ENCODE measurements around the gene TMEM120A.
"Not testable (repeated sequence)": the region's sequence is repeated elsewhere in the genome, so short reads cannot be mapped to it uniquely, and the experiment has no call there.

Gene TMEM120A

GRCh38 chr7:75994388-75995051 lies at the start of gene TMEM120A:
TSS of gene TMEM120A (minus strand) at chr7:75994595. CDS start at chr7:75994570, 25 bp downstream.
- peak; percentile 94 to 97 for DNase-seq (ENCODE audit: low read depth in 2 of 2)

- DNase-seq (ENCODE audit: low read depth in 2 of 2) = no peak
Measured at GRCh38 chr7:76040126-76040525, 45.7 kb upstream of the TMEM120A start.

- DNase-seq (ENCODE audit: low read depth in 2 of 2) = no peak
Measured at GRCh38 chr7:76037310-76037709, 42.9 kb upstream of the TMEM120A start.

- no peak for DNase-seq (ENCODE audit: low read depth in 2 of 2)
Measured at GRCh38 chr7:76031964-76032363, 37.6 kb upstream of the TMEM120A start.

- not testable (repeated sequence) for DNase-seq (ENCODE audit: low read depth in 2 of 2)
Measured at GRCh38 chr7:76029682-76030081, 35.3 kb upstream of the TMEM120A start.

GRCh38 chr7:76023002-76023401 lies 28.6 kb upstream of the TMEM120A start:
- no peak for DNase-seq (ENCODE audit: low read depth in 2 of 2)

GRCh38 chr7:76022026-76022780 lies 27.8 kb upstream of the TMEM120A start:
- DNase-seq (ENCODE audit: low read depth in 2 of 2) = no peak

- DNase-seq (ENCODE audit: low read depth in 2 of 2) = peak; percentile 53 to 66
Measured at GRCh38 chr7:76020031-76020714, 25.8 kb upstream of the TMEM120A start.

GRCh38 chr7:76018520-76018919 lies 24.1 kb upstream of the TMEM120A start:
- DNase-seq (ENCODE audit: low read depth in 2 of 2) = not testable (repeated sequence)

GRCh38 chr7:76016191-76016947 lies 22.0 kb upstream of the TMEM120A start:
- no peak for DNase-seq (ENCODE audit: low read depth in 2 of 2)

GRCh38 chr7:76011442-76011861 lies 17.1 kb upstream of the TMEM120A start:
- no peak for DNase-seq (ENCODE audit: low read depth in 2 of 2)

- no peak for DNase-seq (ENCODE audit: low read depth in 2 of 2)
Measured at GRCh38 chr7:76009672-76010600, 15.5 kb upstream of the TMEM120A start.

GRCh38 chr7:76008156-76008687 lies 13.8 kb upstream of the TMEM120A start:
- DNase-seq (ENCODE audit: low read depth in 2 of 2) = no peak

GRCh38 chr7:76005004-76005403 lies 10.6 kb upstream of the TMEM120A start:
- DNase-seq (ENCODE audit: low read depth in 2 of 2) = not testable (repeated sequence)

- DNase-seq (ENCODE audit: low read depth in 2 of 2) = no peak
Measured at GRCh38 chr7:76003351-76003750, 9.0 kb upstream of the TMEM120A start.

- no peak for DNase-seq (ENCODE audit: low read depth in 2 of 2)
Measured at GRCh38 chr7:76002822-76003221, 8.4 kb upstream of the TMEM120A start.

GRCh38 chr7:76002139-76002538 lies 7.7 kb upstream of the TMEM120A start:
- no peak for DNase-seq (ENCODE audit: low read depth in 2 of 2)

- DNase-seq (ENCODE audit: low read depth in 2 of 2) = no peak
Measured at GRCh38 chr7:76000566-76000965, 6.2 kb upstream of the TMEM120A start.

GRCh38 chr7:75998038-75998437 lies 3.6 kb upstream of the TMEM120A start:
- no peak for DNase-seq (ENCODE audit: low read depth in 2 of 2)

- no peak for DNase-seq (ENCODE audit: low read depth in 2 of 2)
Measured at GRCh38 chr7:75996476-75996875, 2.1 kb upstream of the TMEM120A start.

All from stimulated activated CD8-positive, alpha-beta memory T cell treated with anti-CD3 and anti-CD28 coated beads, Interleukin-2, amount 100 ng/mL, for 48 hours (primary cell).